Measurements from ENCODE around the gene RPS6KB1. TPM values are rescaled to one million over a fixed set of nuclear protein-coding genes. Genes with fewer than 3 reads are reported as not detected.
"Not testable (repeated sequence)": the region's sequence is repeated elsewhere in the genome, so short reads cannot be mapped to it uniquely, and the experiment has no call there.

Gene RPS6KB1
- total RNA-seq, 1 donor from 2014 or later: 20.3 TPM

- no peaks in the 10 kb centered on the region for H3K27me3 ChIP-seq (ENCODE audit: low read depth)
- no peak overlapping the region for H3K4me3 ChIP-seq
- H3K36me3 ChIP-seq: no peaks in the 10 kb centered on the region
- DNase-seq: no peak
- no peaks in the 10 kb centered on the region for H3K9me3 ChIP-seq (replicated peaks)
- intact Hi-C loops (cut with micrococcal nuclease): no loop called here
- H3K4me1 ChIP-seq: peaks cover 47% of the 10 kb centered on the region
- H3K27ac ChIP-seq (replicated peaks): no peak overlapping the region
- no peak for TF ChIP-seq CTCF (IDR thresholded peaks at IDR 0.05; ENCODE audit: borderline replicate concordance)
These were observed 44.6 kb upstream of the RPS6KB1 start for GRCh38 chr17:59848385-59848668.

- Histone ChIP-seq H3K4me1 (peaks cover 47% of the 10 kb centered on the region), H3K27ac (replicated peaks) (no peak overlapping the region), H3K4me3 (no peak overlapping the region), H3K36me3 (no peaks in the 10 kb centered on the region), H3K27me3 (ENCODE audit: low read depth) (no peaks in the 10 kb centered on the region), H3K9me3 (replicated peaks) (no peaks in the 10 kb centered on the region)
- no peak for TF ChIP-seq CTCF (IDR thresholded peaks at IDR 0.05; ENCODE audit: borderline replicate concordance)
- intact Hi-C loops (cut with micrococcal nuclease): no loop called here
- peak; percentile 54 for DNase-seq
These were observed 44.1 kb upstream of the RPS6KB1 start for GRCh38 chr17:59848778-59849177.

DNA sequence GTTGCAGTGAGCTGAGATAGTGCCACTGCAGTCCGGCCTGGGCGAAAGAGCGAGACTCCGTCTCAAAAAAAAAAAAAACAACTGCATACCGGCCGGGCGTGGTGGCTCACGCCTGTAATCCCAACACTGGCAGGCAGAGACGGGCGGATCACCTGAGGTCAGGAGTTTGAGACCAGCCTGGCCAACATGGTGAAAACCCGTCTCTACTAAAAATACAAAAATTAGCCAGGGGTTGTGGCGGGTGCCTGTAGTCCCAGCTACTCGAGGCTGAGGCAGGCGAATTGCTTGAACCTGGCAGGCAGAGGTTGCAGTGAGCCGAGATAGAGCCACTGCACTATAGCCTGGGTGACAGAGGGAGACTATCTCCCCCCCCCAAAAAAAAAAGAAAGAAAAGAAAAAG, 42.6 kb upstream of the RPS6KB1 start:
- H3K9me3 ChIP-seq (replicated peaks); intact Hi-C loops (cut with micrococcal nuclease); H3K4me3 ChIP-seq; DNase-seq; H3K27me3 ChIP-seq (ENCODE audit: low read depth); H3K27ac ChIP-seq (replicated peaks); H3K36me3 ChIP-seq: not testable (repeated sequence)
- peaks cover 42% of the 10 kb centered on the region for H3K4me1 ChIP-seq

DNA sequence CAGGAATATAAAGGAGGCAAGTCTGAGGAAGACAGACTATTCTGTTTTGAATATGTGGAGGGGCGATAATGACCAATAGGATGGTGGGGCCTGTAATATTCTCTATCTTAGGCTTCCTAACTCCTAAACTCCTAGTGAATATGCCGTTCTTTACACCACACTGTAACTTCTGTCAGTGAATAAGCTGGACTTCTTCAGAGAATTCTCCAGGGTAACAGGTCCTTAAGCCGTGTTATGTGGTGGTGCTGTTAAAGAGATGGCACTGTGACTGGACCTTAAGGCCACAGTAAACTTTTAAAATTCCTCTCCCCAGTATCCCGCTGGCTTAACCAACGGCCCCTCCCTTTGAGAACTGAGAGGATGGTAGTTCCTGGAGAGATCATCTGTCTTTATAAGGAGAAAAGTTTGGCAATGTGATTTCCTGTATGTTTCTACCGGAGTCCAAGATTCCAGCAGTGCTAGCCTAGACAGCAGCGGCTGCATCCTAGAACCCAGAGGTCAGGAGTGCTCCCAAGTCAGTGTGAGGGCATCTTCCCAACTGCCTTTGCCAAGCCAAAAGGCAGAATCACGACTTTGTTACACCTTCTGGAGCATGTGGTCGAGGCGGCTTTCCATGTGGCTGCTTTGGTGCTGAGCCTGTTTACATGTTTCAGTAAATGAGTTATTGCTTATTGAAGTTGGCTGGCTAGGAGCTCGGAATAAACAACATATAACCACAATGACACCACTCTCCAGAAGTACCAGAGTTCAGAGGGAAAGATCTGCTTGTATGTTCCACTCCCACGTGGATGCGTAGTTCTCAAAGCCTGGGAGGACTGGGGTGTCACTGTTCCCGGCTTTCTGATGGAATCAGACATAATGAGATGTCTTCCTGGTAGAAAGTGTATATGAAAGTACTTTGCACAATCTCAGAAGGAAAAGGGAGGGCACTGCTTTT, 41.2 kb upstream of the RPS6KB1 start:
- Histone ChIP-seq H3K9me3 (replicated peaks) (no peaks in the 10 kb centered on the region), H3K27me3 (ENCODE audit: low read depth) (no peaks in the 10 kb centered on the region), H3K4me1 (peaks cover 28% of the 10 kb centered on the region), H3K36me3 (no peaks in the 10 kb centered on the region), H3K4me3 (no peak overlapping the region), H3K27ac (replicated peaks) (peak overlapping the region; percentile 59)
- DNase-seq: no peak
- no peak for TF ChIP-seq CTCF (IDR thresholded peaks at IDR 0.05; ENCODE audit: borderline replicate concordance)
- intact Hi-C loops (cut with micrococcal nuclease): no loop called here

DNA sequence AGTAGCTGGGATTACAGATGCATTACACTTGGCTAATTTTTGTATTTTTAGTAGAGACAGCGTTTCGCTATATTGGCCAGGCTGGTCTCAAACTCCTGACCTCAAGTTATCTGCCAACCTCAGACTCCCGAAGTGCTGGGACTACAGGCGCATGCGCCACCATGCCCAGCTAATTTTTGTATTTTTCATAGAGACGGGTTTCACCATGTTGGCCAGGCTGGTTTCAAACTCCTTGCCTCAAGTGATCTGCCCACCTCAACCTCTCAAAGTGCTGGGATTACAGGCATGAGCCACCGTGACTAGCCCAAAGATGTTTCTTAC, 40.1 kb upstream of the RPS6KB1 start:
- peaks cover 17% of the 10 kb centered on the region for H3K4me1 ChIP-seq
- H3K27me3 ChIP-seq (ENCODE audit: low read depth); intact Hi-C loops (cut with micrococcal nuclease): not testable (repeated sequence)

DNA sequence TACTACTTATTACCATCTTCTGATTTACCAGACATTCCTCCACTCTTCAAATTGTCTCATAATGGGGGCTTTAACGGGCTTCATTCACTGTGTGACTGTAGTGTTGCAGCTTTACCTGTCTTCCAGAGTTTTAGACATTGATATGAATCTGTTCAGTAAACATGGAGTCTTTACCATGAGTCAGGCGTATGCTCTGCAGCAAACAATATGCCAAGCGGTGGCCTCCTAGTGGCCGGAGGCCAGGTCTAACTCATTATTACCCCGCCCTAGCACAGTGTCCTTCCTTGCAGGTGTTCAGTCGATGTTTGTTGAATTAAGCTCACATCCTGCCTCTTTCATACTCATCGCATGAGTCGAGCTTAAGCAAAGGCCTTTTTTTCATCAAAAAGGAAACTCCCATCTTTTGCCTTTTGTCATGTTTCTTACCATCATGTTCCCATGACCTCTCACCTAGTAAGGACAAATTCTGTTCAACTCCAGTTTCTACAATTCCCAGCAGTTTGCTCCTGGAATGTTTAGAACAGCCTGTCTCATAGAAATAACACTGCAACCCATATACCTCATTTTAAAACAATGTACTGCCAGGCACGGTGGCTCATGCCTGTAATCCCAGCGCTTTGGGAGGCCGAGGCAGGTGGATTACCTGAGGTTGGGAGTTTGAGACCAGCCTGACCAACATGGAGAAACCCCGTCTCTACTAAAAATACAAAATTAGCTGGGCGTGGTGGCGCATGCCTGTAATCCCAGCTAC, 39.6 kb upstream of the RPS6KB1 start:
- intact Hi-C loops (cut with micrococcal nuclease): no loop called here

More for the DNA sequence above, 40.1 kb upstream of the RPS6KB1 start:
- not testable (repeated sequence) for H3K36me3 ChIP-seq; DNase-seq; H3K4me3 ChIP-seq; H3K9me3 ChIP-seq (replicated peaks)
- H3K27ac ChIP-seq (replicated peaks): peak overlapping the region; percentile 59

DNA sequence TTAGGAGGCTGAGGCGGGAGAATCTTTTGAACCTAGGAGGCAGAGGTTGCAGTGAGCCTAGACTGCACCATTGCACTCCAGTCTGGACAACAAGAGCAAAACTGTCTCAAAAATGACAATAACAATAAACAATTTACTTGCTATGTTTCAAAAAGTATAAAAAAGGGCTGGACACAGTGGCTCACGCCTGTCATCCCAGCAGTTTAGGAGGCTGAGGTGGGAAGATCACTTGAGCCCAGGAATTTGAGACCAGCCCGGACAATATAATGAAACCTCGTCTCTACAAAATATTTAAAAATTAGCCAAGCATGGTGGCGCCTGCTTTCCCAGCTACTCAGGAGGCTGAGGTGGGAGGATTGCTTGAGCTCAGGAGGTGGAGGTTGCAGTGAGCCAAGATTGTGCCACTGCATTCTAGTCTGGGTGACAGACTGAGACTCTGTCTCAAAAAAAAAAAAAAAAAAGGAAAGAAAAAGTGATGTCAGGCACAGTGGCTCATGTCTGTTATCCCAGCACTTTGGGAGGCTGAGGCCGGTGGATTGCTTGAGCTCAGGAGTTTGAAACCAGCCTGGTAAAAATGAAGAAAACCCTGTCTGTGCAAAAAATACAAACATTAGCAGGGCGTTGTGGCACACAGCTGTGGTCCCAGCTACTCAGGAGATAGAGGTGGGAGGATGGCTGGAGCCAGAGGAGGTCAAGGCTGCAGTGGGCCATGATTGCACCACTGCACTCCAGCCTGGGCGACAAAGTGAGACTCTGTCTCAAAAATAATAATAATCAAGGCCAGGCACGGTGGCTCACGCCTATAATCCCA, 38.8 kb upstream of the RPS6KB1 start:
- Histone ChIP-seq H3K27ac (replicated peaks) (peak overlapping the region; percentile 51), H3K4me1 (peaks cover 15% of the 10 kb centered on the region)
- H3K27me3 ChIP-seq (ENCODE audit: low read depth); H3K36me3 ChIP-seq; H3K9me3 ChIP-seq (replicated peaks); H3K4me3 ChIP-seq; intact Hi-C loops (cut with micrococcal nuclease); DNase-seq: not testable (repeated sequence)

More for the DNA sequence above, 39.6 kb upstream of the RPS6KB1 start:
- Histone ChIP-seq H3K9me3 (replicated peaks) (no peaks in the 10 kb centered on the region), H3K4me1 (peaks cover 15% of the 10 kb centered on the region), H3K36me3 (no peaks in the 10 kb centered on the region), H3K27ac (replicated peaks) (peak overlapping the region; percentile 59), H3K27me3 (ENCODE audit: low read depth) (no peaks in the 10 kb centered on the region), H3K4me3 (no peak overlapping the region)
- peak; percentile 38 for TF ChIP-seq CTCF (IDR thresholded peaks at IDR 0.05; ENCODE audit: borderline replicate concordance)
- DNase-seq: no peak
